ENCODE measurements around the gene ARMCX2.

ARMCX2 gene

GRCh38 chrX:101677028-101677427 lies 17.4 kb upstream of the ARMCX2 start:
- H3K27me3 ChIP-seq (ENCODE audit: insufficient read depth, low read length), result no peaks in the 10 kb centered on the region
- H2AFZ ChIP-seq (ENCODE audit: insufficient read depth, low read length, poor library complexity), result no peak overlapping the region
- no peak overlapping the region for H3K4ac ChIP-seq (ENCODE audit: low read depth, low read length)
- no peak overlapping the region for H2BK12ac ChIP-seq (ENCODE audit: low read length)
- H3K36me3 ChIP-seq (ENCODE audit: control insufficient read depth in 1 of 2, insufficient read depth in 2 of 2, low read length in 2 of 2), result no peaks in the 10 kb centered on the region
- no peak overlapping the region for H3K27ac ChIP-seq (ENCODE audit: low read depth, low read length)
- H2BK120ac ChIP-seq (ENCODE audit: insufficient read depth, low read length, poor library complexity), result no peak overlapping the region
- H3K4me2 ChIP-seq (ENCODE audit: low read length), result no peak overlapping the region
- no peak overlapping the region for H3K18ac ChIP-seq (ENCODE audit: low read length)
- H3K79me1 ChIP-seq (ENCODE audit: low read length), result no peaks in the 10 kb centered on the region
- H3K9me3 ChIP-seq (ENCODE audit: insufficient read depth, low read depth, low read length), result no peaks in the 10 kb centered on the region
- H4K91ac ChIP-seq (ENCODE audit: low read depth, low read length), result no peak overlapping the region
- no peak overlapping the region for H3K9ac ChIP-seq (ENCODE audit: low read length)
- no peaks in the 10 kb centered on the region for H3K4me1 ChIP-seq (ENCODE audit: control insufficient read depth in 1 of 2, insufficient read depth in 2 of 2, low read length in 2 of 2)
- H4K8ac ChIP-seq (ENCODE audit: low read depth, low read length), result no peak overlapping the region
- H2AK5ac ChIP-seq (ENCODE audit: low read length), result no peak overlapping the region
- no peak overlapping the region for H3K4me3 ChIP-seq (ENCODE audit: low read depth, low read length)
- no peaks in the 10 kb centered on the region for H3K79me2 ChIP-seq (ENCODE audit: control insufficient read depth, insufficient read depth, low read length, poor library complexity)
- no peak overlapping the region for H3K23ac ChIP-seq (ENCODE audit: low read length)
- WGBS (ENCODE audit: extremely low coverage, insufficient coverage, insufficient read length), result no CpG with 5 or more reads among the region's 1 CpG
- H4K12ac ChIP-seq (ENCODE audit: low read depth, low read length), result no peak overlapping the region
- DNase-seq, result no peak
- no peak overlapping the region for H3K14ac ChIP-seq (ENCODE audit: low read length)
- no peak overlapping the region for H2BK5ac ChIP-seq (ENCODE audit: low read depth, low read length, poor library complexity)

DNA sequence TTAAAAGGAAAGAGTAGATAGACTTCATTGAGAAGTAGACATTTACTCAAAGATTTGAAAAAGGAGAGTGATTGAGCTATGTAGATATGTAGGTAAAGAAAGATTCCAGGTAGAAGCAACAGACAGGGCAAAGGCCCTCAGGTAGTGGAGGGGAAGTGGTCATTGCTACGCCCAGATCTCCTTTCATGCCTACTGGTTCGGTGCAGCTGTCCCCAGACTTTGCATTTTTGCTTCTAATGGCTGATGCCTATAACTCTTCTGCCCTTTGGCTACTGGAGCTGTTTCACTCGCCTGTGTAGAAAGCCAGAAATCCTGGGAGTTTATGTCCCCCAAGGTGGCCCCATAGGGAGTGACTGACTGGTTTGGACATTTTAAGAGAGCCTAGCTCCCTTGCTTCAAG lies 16.9 kb upstream of the ARMCX2 start:
- Histone ChIP-seq H2BK12ac (ENCODE audit: low read length) (no peak overlapping the region), H3K9ac (ENCODE audit: low read length) (no peak overlapping the region), H3K27ac (ENCODE audit: low read depth, low read length) (no peak overlapping the region), H4K12ac (ENCODE audit: low read depth, low read length) (no peak overlapping the region), H3K18ac (ENCODE audit: low read length) (no peak overlapping the region), H3K4me1 (ENCODE audit: control insufficient read depth in 1 of 2, insufficient read depth in 2 of 2, low read length in 2 of 2) (no peaks in the 10 kb centered on the region), H3K27me3 (ENCODE audit: insufficient read depth, low read length) (no peaks in the 10 kb centered on the region), H2BK5ac (ENCODE audit: low read depth, low read length, poor library complexity) (no peak overlapping the region), H4K8ac (ENCODE audit: low read depth, low read length) (no peak overlapping the region), H3K79me2 (ENCODE audit: control insufficient read depth, insufficient read depth, low read length, poor library complexity) (no peaks in the 10 kb centered on the region), H3K79me1 (ENCODE audit: low read length) (no peaks in the 10 kb centered on the region), H2AFZ (ENCODE audit: insufficient read depth, low read length, poor library complexity) (no peak overlapping the region), H3K9me3 (ENCODE audit: insufficient read depth, low read depth, low read length) (no peaks in the 10 kb centered on the region), H3K36me3 (ENCODE audit: control insufficient read depth in 1 of 2, insufficient read depth in 2 of 2, low read length in 2 of 2) (no peaks in the 10 kb centered on the region), H4K91ac (ENCODE audit: low read depth, low read length) (no peak overlapping the region), H3K14ac (ENCODE audit: low read length) (no peak overlapping the region), H3K4me2 (ENCODE audit: low read length) (no peak overlapping the region), H3K23ac (ENCODE audit: low read length) (no peak overlapping the region), H3K4ac (ENCODE audit: low read depth, low read length) (no peak overlapping the region), H2BK120ac (ENCODE audit: insufficient read depth, low read length, poor library complexity) (no peak overlapping the region), H3K4me3 (ENCODE audit: low read depth, low read length) (no peak overlapping the region), H2AK5ac (ENCODE audit: low read length) (no peak overlapping the region)
- no CpG with 5 or more reads among the region's 3 CpGs for WGBS (ENCODE audit: extremely low coverage, insufficient coverage, insufficient read length)
- no peak for DNase-seq

DNA sequence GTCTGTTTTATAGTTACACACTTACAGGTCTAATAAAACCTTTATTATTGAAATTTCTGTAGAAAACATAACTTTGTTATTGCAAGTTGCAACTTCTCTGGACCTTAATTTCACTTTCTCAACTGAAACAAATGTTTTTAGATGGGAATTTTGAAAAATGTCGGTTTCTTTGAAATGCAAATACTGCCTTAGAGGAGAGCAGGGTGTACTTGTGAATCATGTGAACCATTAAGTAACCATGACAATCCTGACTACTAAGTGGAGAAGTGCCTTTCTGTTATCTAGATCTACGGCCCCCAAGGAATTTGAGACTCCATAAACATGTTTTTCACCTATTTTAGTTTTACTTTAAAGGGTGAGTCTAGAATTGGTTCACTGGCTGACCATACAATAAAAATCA lies 8.5 kb upstream of the ARMCX2 start:
- Histone ChIP-seq H4K12ac (ENCODE audit: low read depth, low read length) (no peak overlapping the region), H3K4ac (ENCODE audit: low read depth, low read length) (no peak overlapping the region), H3K4me2 (ENCODE audit: low read length) (no peak overlapping the region), H4K91ac (ENCODE audit: low read depth, low read length) (no peak overlapping the region), H3K4me3 (ENCODE audit: low read depth, low read length) (no peak overlapping the region), H2AFZ (ENCODE audit: insufficient read depth, low read length, poor library complexity) (no peak overlapping the region), H2BK5ac (ENCODE audit: low read depth, low read length, poor library complexity) (no peak overlapping the region), H3K4me1 (ENCODE audit: control insufficient read depth in 1 of 2, insufficient read depth in 2 of 2, low read length in 2 of 2) (no peaks in the 10 kb centered on the region), H4K8ac (ENCODE audit: low read depth, low read length) (no peak overlapping the region), H3K18ac (ENCODE audit: low read length) (no peak overlapping the region), H3K14ac (ENCODE audit: low read length) (no peak overlapping the region), H3K27me3 (ENCODE audit: insufficient read depth, low read length) (no peaks in the 10 kb centered on the region), H3K9me3 (ENCODE audit: insufficient read depth, low read depth, low read length) (no peaks in the 10 kb centered on the region), H3K23ac (ENCODE audit: low read length) (no peak overlapping the region), H2AK5ac (ENCODE audit: low read length) (no peak overlapping the region), H2BK120ac (ENCODE audit: insufficient read depth, low read length, poor library complexity) (no peak overlapping the region), H3K79me2 (ENCODE audit: control insufficient read depth, insufficient read depth, low read length, poor library complexity) (no peaks in the 10 kb centered on the region), H3K27ac (ENCODE audit: low read depth, low read length) (no peak overlapping the region), H3K9ac (ENCODE audit: low read length) (no peak overlapping the region), H2BK12ac (ENCODE audit: low read length) (no peak overlapping the region), H3K79me1 (ENCODE audit: low read length) (no peaks in the 10 kb centered on the region), H3K36me3 (ENCODE audit: control insufficient read depth in 1 of 2, insufficient read depth in 2 of 2, low read length in 2 of 2) (no peaks in the 10 kb centered on the region)
- WGBS (ENCODE audit: extremely low coverage, insufficient coverage, insufficient read length), result no CpG with 5 or more reads among the region's 2 CpGs
- no peak for DNase-seq

GRCh38 chrX:101658661-101659491 lies 774 bp downstream of the ARMCX2 start:
- H4K12ac ChIP-seq (ENCODE audit: low read depth, low read length), result peak overlapping the region; percentile 83
- no peaks in the 10 kb centered on the region for H3K79me2 ChIP-seq (ENCODE audit: control insufficient read depth, insufficient read depth, low read length, poor library complexity)
- no peaks in the 10 kb centered on the region for H3K9me3 ChIP-seq (ENCODE audit: insufficient read depth, low read depth, low read length)
- H2BK12ac ChIP-seq (ENCODE audit: low read length), result no peak overlapping the region
- H3K27me3 ChIP-seq (ENCODE audit: insufficient read depth, low read length), result no peaks in the 10 kb centered on the region
- no peak overlapping the region for H3K27ac ChIP-seq (ENCODE audit: low read depth, low read length)
- peak in 1 of 2 donors; percentile 18 for DNase-seq
- H3K18ac ChIP-seq (ENCODE audit: low read length), result no peak overlapping the region
- peak overlapping the region; percentile 39 for H3K14ac ChIP-seq (ENCODE audit: low read length)
- H3K4me1 ChIP-seq (ENCODE audit: control insufficient read depth in 1 of 2, insufficient read depth in 2 of 2, low read length in 2 of 2), result no peaks in the 10 kb centered on the region
- no peak overlapping the region for H2AK5ac ChIP-seq (ENCODE audit: low read length)
- H3K9ac ChIP-seq (ENCODE audit: low read length), result peak overlapping the region; percentile 46
- H2BK120ac ChIP-seq (ENCODE audit: insufficient read depth, low read length, poor library complexity), result no peak overlapping the region
- H3K23ac ChIP-seq (ENCODE audit: low read length), result no peak overlapping the region
- peak overlapping the region; percentile 52 for H3K4ac ChIP-seq (ENCODE audit: low read depth, low read length)
- H3K36me3 ChIP-seq (ENCODE audit: control insufficient read depth in 1 of 2, insufficient read depth in 2 of 2, low read length in 2 of 2), result peaks cover 11 to 16% of the 10 kb centered on the region in 2 experiments
- peak overlapping the region; percentile 68 for H3K4me2 ChIP-seq (ENCODE audit: low read length)
- no CpG with 5 or more reads among the region's 38 CpGs for WGBS (ENCODE audit: extremely low coverage, insufficient coverage, insufficient read length)
- peak overlapping the region; percentile 83 for H3K4me3 ChIP-seq (ENCODE audit: low read depth, low read length)
- H2AFZ ChIP-seq (ENCODE audit: insufficient read depth, low read length, poor library complexity), result no peak overlapping the region
- H3K79me1 ChIP-seq (ENCODE audit: low read length), result peaks cover 3% of the 10 kb centered on the region
- peak overlapping the region; percentile 75 for H4K91ac ChIP-seq (ENCODE audit: low read depth, low read length)
- peak overlapping the region; percentile 77 for H4K8ac ChIP-seq (ENCODE audit: low read depth, low read length)
- peak overlapping the region; percentile 39 for H2BK5ac ChIP-seq (ENCODE audit: low read depth, low read length, poor library complexity)
